Breast epithelium (tissue), 3 donors: ENCODE results near the gene TOP3B.

Experiments used
- CTCF ChIP-seq, 3 donors: fragments of 450-650 bp; IDR thresholded peaks; one replicate each; pipeline ENCODE4 v1.5.1; 2016 to 2017; ENCODE audit warnings: antibody characterized with exemption in 3 of 3, mild to moderate bottlenecking in 3 of 3, moderate library complexity in 3 of 3
- POLR2A ChIP-seq: fragments of 450-650 bp; IDR thresholded peaks from one replicate; pipeline ENCODE4 v1.6.1; 2016; ENCODE audit warnings: antibody characterized with exemption, mild to moderate bottlenecking, moderate library complexity

DNA sequence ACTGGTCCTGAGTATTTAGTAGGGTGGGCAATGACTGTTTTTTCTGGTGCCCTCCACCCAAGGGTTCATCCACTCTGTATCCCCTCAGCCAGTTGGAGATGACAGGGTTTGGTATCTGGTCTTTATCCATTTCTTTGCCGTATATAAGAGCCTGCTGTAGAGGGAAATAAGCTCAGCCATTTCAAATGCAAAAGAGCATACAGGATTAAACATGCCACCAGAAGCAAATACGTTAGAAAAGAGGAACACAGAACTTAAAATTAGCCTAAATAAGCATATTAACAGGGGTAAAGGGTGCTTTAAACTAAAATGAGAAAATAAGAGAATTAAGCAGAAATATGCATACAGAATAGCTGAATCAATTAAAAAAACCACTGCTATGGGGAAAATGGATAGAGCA is 27.8 kb upstream of the TOP3B start:
- TF ChIP-seq CTCF (IDR thresholded peaks at IDR 0.05) (no peak), POLR2A (no peak)
